ENCODE data around the gene SMAD4.

GRCh38 chr18:51072586-51073313 lies 42.7 kb downstream of the SMAD4 start:
- TF ChIP-seq CTCF (IDR thresholded peaks at IDR 0.05) (no peak), POLR2A (IDR thresholded peaks at IDR 0.05) (no peak)
